Sigmoid colon (tissue), 4 donors: Measurements from ENCODE around the gene THEMIS.

Source experiments
- CTCF ChIP-seq, 4 experiments: fragments of 450-650 bp in 3 of 4; fragments of 200-600 bp in 1 of 4; IDR thresholded peaks; one replicate each; pipeline ENCODE4 v1.5.1; 2016 to 2019; ENCODE audit warnings: antibody characterized with exemption in 4 of 4, mild to moderate bottlenecking in 3 of 4, moderate library complexity in 2 of 4
- EP300 ChIP-seq, 4 donors: sonication (generic); formaldehyde crosslinking; IDR thresholded peaks; one replicate each; pipeline ENCODE4 v1.6.1; 2017; ENCODE audit warnings: antibody characterized with exemption in 4 of 4
- POLR2A ChIP-seq, 2 donors: fragments of 450-650 bp; IDR thresholded peaks; one replicate each; pipeline ENCODE4 v1.6.1; 2016; ENCODE audit warnings: antibody characterized with exemption in 2 of 2, mild to moderate bottlenecking in 2 of 2, moderate library complexity in 2 of 2

GRCh38 chr6:127902933-127903332 is 2.1 kb upstream of the THEMIS start:
- TF ChIP-seq CTCF (IDR thresholded peaks at IDR 0.05) (no peak), EP300 (IDR thresholded peaks at IDR 0.05) (no peak), POLR2A (IDR thresholded peaks at IDR 0.05) (no peak)
